Measurements from ENCODE around the gene CEP72.

- no peak for TF ChIP-seq CTCF (optimal IDR thresholded peaks at IDR 0.05 in 1 of 3, IDR thresholded peaks at IDR 0.05 in 1 of 3, conservative IDR thresholded peaks at IDR 0.05 in 1 of 3; ENCODE audit: extremely low read depth in 1 of 3, insufficient read depth in 2 of 3, low read length in 3 of 3)
- no peak for TF ChIP-seq EZH2 (IDR thresholded peaks at IDR 0.05; ENCODE audit: low read length)
These were observed 13.4 kb downstream of the CEP72 start for GRCh38 chr5:625516-625915.

Measured in keratinocyte (primary cell).